ENCODE measurements around the gene PAM.
"Not testable (repeated sequence)": the region's sequence is repeated elsewhere in the genome, so short reads cannot be mapped to it uniquely, and the experiment has no call there.

The PAM gene

GRCh38 chr5:102999191-102999590 lies 244.1 kb downstream of the PAM start:
- no peak for DNase-seq (ENCODE audit: low read depth)
- no peak for TF ChIP-seq CTCF (IDR thresholded peaks at IDR 0.05; ENCODE audit: low read depth, low read length, missing control alignments)
- no peak overlapping the region for H3K4me3 ChIP-seq (ENCODE audit: low read depth, low read length)
- in situ Hi-C loops (cut with HindIII; ENCODE audit: low sequenced_read_pairs): no loop called here

- in situ Hi-C loops (cut with HindIII; ENCODE audit: low sequenced_read_pairs); H3K4me3 ChIP-seq (ENCODE audit: low read depth, low read length); DNase-seq (ENCODE audit: low read depth): not testable (repeated sequence)
Measured at GRCh38 chr5:102999621-103000020, 244.5 kb downstream of the PAM start.

- no peak overlapping the region for H3K4me3 ChIP-seq (ENCODE audit: low read depth, low read length)
- no peak for TF ChIP-seq CTCF (IDR thresholded peaks at IDR 0.05; ENCODE audit: low read depth, low read length, missing control alignments)
- DNase-seq (ENCODE audit: low read depth): no peak
- in situ Hi-C loops (cut with HindIII; ENCODE audit: low sequenced_read_pairs): no loop called here
Measured at GRCh38 chr5:103000089-103000488, 245.0 kb downstream of the PAM start.

- TF ChIP-seq CTCF (IDR thresholded peaks at IDR 0.05; ENCODE audit: low read depth, low read length, missing control alignments): no peak
- no peak for DNase-seq (ENCODE audit: low read depth)
- H3K4me3 ChIP-seq (ENCODE audit: low read depth, low read length): no peak overlapping the region
- in situ Hi-C loops (cut with HindIII; ENCODE audit: low sequenced_read_pairs): no loop called here
Measured at GRCh38 chr5:103003872-103004271, 248.8 kb downstream of the PAM start.

GRCh38 chr5:103005276-103005675 lies 250.2 kb downstream of the PAM start:
- no peak for TF ChIP-seq CTCF (IDR thresholded peaks at IDR 0.05; ENCODE audit: low read depth, low read length, missing control alignments)
- DNase-seq (ENCODE audit: low read depth): no peak
- in situ Hi-C loops (cut with HindIII; ENCODE audit: low sequenced_read_pairs): no loop called here
- H3K4me3 ChIP-seq (ENCODE audit: low read depth, low read length): no peak overlapping the region

GRCh38 chr5:103006921-103007320 lies 251.8 kb downstream of the PAM start:
- no peak overlapping the region for H3K4me3 ChIP-seq (ENCODE audit: low read depth, low read length)
- in situ Hi-C loops (cut with HindIII; ENCODE audit: low sequenced_read_pairs): no loop called here
- no peak for DNase-seq (ENCODE audit: low read depth)
- TF ChIP-seq CTCF (IDR thresholded peaks at IDR 0.05; ENCODE audit: low read depth, low read length, missing control alignments): no peak

GRCh38 chr5:103010168-103010567 lies 255.1 kb downstream of the PAM start:
- no peak for TF ChIP-seq CTCF (IDR thresholded peaks at IDR 0.05; ENCODE audit: low read depth, low read length, missing control alignments)
- DNase-seq (ENCODE audit: low read depth): no peak
- in situ Hi-C loops (cut with HindIII; ENCODE audit: low sequenced_read_pairs): no loop called here
- H3K4me3 ChIP-seq (ENCODE audit: low read depth, low read length): no peak overlapping the region

Data from astrocyte of the cerebellum (primary cell).